Measurements from ENCODE around the gene SPATA6L. TPM values are rescaled to one million over a fixed set of nuclear protein-coding genes. Genes with fewer than 3 reads are reported as not detected.

Gene SPATA6L
- total and polyA plus RNA-seq, 2 of the 13 experiments (the other 11 are each of a cell fraction or from before 2014, with no cell fraction given) = 1.1 to 1.9 TPM

DNA sequence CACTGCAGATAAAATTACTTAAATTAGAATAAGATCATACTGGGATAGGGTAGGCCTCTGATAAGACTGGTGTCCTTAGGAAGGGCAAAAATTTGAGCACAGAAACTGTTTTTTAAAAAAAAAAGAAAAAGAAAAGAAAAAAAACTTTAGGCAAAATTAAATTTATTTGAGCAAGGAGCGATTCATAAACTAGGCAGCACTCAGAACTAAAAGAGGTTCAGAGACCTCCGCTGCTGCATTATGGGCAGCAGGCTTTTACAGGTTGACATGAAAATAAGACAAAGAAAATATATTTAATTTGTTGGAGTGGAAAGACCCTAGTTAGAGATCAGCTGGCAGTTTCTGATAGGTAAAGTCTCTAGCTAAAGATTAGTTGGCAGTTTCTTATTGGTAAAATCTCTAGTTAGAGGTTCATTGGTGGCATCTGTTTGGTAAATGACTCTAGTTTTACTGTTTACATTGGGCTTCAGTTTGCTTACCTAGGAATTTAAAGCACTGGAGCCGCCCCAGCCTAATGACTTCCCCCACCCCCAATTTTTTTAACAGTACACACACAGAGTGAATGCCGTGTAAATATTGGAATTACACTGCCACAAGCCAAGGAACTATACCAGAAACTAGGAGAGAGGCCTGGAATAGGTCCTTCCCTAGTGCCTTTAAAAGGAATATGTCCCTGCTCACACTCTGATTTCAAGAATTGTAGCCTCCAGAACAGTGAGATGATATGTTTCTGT is 8.7 kb downstream of the SPATA6L start:
- in situ Hi-C loops (cut with HindIII; ENCODE audit: extremely low pct_ligation_motif_present, low pct_unique_long_range_greater_than_20kb) (no loop called here), intact Hi-C loops (cut with micrococcal nuclease; ENCODE audit: unreplicated experiment) (no loop called here)
- peak; percentile 77 for DNase-seq (ENCODE audit: low spot score)
- Histone ChIP-seq H3K4me3 (replicated peaks in 1 of 3; ENCODE audit: insufficient read depth in 1 of 3, low read depth in 2 of 3, low read length in 3 of 3) (no peak overlapping the region), H3K4me1 (ENCODE audit: insufficient read depth, low read length) (peaks cover 29% of the 10 kb centered on the region), H3K9ac (ENCODE audit: insufficient read depth, low read depth, low read length) (no peak overlapping the region), H4K20me1 (ENCODE audit: insufficient read depth, low read length) (no peaks in the 10 kb centered on the region), H3K27ac (ENCODE audit: extremely low read length, insufficient read depth, low read length) (peak overlapping the region; percentile 17), H3K9me3 (ENCODE audit: low read length) (no peaks in the 10 kb centered on the region), H3K36me3 (replicated peaks in 1 of 2; ENCODE audit: control insufficient read depth in 1 of 2, insufficient read depth in 2 of 2, low read length in 2 of 2) (no peaks in the 10 kb centered on the region; a peak in 1 of 5 replicates), H3K79me2 (ENCODE audit: insufficient read depth, low read length) (no peaks in the 10 kb centered on the region), H2AFZ (ENCODE audit: low read length) (no peak overlapping the region), H3K4me2 (ENCODE audit: low read depth, low read length) (peak overlapping the region; percentile 45), H3K27me3 (ENCODE audit: control insufficient read depth in 1 of 2, insufficient read depth in 2 of 2, low read length in 2 of 2) (no peaks in the 10 kb centered on the region)
- ATAC-seq = peak; percentile 52
- WGBS (ENCODE audit: low lambda C conversion rate) = 49% methylated on average over 4 of the region's 4 CpGs
- POLR2A ChIA-PET = interaction anchor here (0.6 to 1.7 kb wide), 3 partner anchors 20 to 1376 kb away, joined by 3 to 6 read pairs (median 4); partner anchors contain the start of gene CDC37L1
- no TSS peak for BruUV-seq (replicated peaks)
- FAIRE-seq = no peak
- CTCF ChIA-PET (ENCODE audit: low intra/inter-chr PET ratio, low total read pairs) = no interaction called here
- TF ChIP-seq JUN (CRISPR knock-in tag; IDR thresholded peaks at IDR 0.05) (no peak), ZSCAN22 (CRISPR knock-in tag; IDR thresholded peaks at IDR 0.05) (no peak), FOSL2 (CRISPR knock-in tag; IDR thresholded peaks at IDR 0.05) (0 out of 2 replicates have a peak, but pooled peaks have one; percentile 20), SAP130 (CRISPR knock-in tag; IDR thresholded peaks at IDR 0.05; ENCODE audit: low read depth) (peak; percentile 41), RARA (CRISPR knock-in tag; IDR thresholded peaks at IDR 0.05) (peak; percentile 11; the same call in 1 of the 2 replicates), SNAPC2 (CRISPR knock-in tag; IDR thresholded peaks at IDR 0.05) (0 out of 2 replicates have a peak, but pooled peaks have one; percentile 41), SOX13 (IDR thresholded peaks at IDR 0.05) (peak; percentile 37; the same call in 1 of the 2 replicates), SOX13 (CRISPR knock-in tag; conservative IDR thresholded peaks at IDR 0.05 in 1 of 2, IDR thresholded peaks at IDR 0.05 in 1 of 2) (peak in 1 of 2 experiments; percentile 37; a peak in 1 of 4 replicates), ZNF121 (CRISPR knock-in tag; IDR thresholded peaks at IDR 0.05) (no peak), IRF2 (CRISPR knock-in tag; IDR thresholded peaks at IDR 0.05) (no peak), NFIB (CRISPR knock-in tag; IDR thresholded peaks at IDR 0.05; ENCODE audit: borderline replicate concordance) (no peak), HDAC2 (CRISPR knock-in tag; IDR thresholded peaks at IDR 0.05) (0 out of 2 replicates have a peak, but pooled peaks have one; percentile 16), MBD4 (IDR thresholded peaks at IDR 0.05; ENCODE audit: borderline replicate concordance, low read length) (peak; percentile 46; the same call in 1 of the 2 replicates), TARDBP (CRISPR knock-in tag; IDR thresholded peaks at IDR 0.05) (peak; percentile 72; the same call in 1 of the 2 replicates), KDM6A (CRISPR knock-in tag; IDR thresholded peaks at IDR 0.05; ENCODE audit: low read depth) (peak; percentile 18; the same call in 1 of the 2 replicates), FOXP1 (IDR thresholded peaks at IDR 0.05) (no peak), FOXP1 (CRISPR knock-in tag; IDR thresholded peaks at IDR 0.05) (peak; percentile 80), ZNF746 (CRISPR knock-in tag; IDR thresholded peaks at IDR 0.05) (no peak), DPF2 (CRISPR knock-in tag; IDR thresholded peaks at IDR 0.05; ENCODE audit: borderline replicate concordance, low read depth) (peak; percentile 54; the same call in 1 of the 2 replicates)
- TF ChIP-seq, protein P1, sequence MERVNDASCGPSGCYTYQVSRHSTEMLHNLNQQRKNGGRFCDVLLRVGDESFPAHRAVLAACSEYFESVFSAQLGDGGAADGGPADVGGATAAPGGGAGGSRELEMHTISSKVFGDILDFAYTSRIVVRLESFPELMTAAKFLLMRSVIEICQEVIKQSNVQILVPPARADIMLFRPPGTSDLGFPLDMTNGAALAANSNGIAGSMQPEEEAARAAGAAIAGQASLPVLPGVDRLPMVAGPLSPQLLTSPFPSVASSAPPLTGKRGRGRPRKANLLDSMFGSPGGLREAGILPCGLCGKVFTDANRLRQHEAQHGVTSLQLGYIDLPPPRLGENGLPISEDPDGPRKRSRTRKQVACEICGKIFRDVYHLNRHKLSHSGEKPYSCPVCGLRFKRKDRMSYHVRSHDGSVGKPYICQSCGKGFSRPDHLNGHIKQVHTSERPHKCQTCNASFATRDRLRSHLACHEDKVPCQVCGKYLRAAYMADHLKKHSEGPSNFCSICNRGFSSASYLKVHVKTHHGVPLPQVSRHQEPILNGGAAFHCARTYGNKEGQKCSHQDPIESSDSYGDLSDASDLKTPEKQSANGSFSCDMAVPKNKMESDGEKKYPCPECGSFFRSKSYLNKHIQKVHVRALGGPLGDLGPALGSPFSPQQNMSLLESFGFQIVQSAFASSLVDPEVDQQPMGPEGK (CRISPR knock-in tag; IDR thresholded peaks at IDR 0.05) = peak; percentile 94
- TF ChIP-seq, protein P2, sequence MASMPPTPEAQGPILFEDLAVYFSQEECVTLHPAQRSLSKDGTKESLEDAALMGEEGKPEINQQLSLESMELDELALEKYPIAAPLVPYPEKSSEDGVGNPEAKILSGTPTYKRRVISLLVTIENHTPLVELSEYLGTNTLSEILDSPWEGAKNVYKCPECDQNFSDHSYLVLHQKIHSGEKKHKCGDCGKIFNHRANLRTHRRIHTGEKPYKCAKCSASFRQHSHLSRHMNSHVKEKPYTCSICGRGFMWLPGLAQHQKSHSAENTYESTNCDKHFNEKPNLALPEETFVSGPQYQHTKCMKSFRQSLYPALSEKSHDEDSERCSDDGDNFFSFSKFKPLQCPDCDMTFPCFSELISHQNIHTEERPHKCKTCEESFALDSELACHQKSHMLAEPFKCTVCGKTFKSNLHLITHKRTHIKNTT (CRISPR knock-in tag; IDR thresholded peaks at IDR 0.05) = no peak
- TF ChIP-seq, protein P3, sequence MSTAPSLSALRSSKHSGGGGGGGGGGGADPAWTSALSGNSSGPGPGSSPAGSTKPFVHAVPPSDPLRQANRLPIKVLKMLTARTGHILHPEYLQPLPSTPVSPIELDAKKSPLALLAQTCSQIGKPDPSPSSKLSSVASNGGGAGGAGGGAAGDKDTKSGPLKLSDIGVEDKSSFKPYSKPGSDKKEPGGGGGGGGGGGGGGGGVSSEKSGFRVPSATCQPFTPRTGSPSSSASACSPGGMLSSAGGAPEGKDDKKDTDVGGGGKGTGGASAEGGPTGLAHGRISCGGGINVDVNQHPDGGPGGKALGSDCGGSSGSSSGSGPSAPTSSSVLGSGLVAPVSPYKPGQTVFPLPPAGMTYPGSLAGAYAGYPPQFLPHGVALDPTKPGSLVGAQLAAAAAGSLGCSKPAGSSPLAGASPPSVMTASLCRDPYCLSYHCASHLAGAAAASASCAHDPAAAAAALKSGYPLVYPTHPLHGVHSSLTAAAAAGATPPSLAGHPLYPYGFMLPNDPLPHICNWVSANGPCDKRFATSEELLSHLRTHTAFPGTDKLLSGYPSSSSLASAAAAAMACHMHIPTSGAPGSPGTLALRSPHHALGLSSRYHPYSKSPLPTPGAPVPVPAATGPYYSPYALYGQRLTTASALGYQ (CRISPR knock-in tag; IDR thresholded peaks at IDR 0.05) = 0 out of 2 replicates have a peak, but pooled peaks have one; percentile 25

All from HepG2 (cell line).